OCI-LY3 (cell line): Measurements from ENCODE around the gene FES.
"Not testable (repeated sequence)": the region's sequence is repeated elsewhere in the genome, so short reads cannot be mapped to it uniquely, and the experiment has no call there.

ENCODE experiments used
- H2AFZ ChIP-seq: fragments of 200-600, 300-600 bp; shearing (Covaris generic); 2 replicates; pipeline ENCODE4 v1.6.0; 2014; ENCODE audit warnings: antibody characterized with exemption, low read depth, low read length
- H3K27ac ChIP-seq: fragments of 200-600, 300-600 bp; sonication (generic); 2 replicates; pipeline ENCODE4 v1.5.1; 2014; ENCODE audit warnings: mild to moderate bottlenecking, low read length, moderate library complexity, mixed read lengths
- H3K27me3 ChIP-seq: fragments of 200-600, 300-600 bp; sonication (generic); 2 replicates; pipeline ENCODE4 v1.6.1; 2014; ENCODE audit warnings: low read depth, low read length, mixed read lengths
- H3K36me3 ChIP-seq: fragments of 200-600, 300-600 bp; sonication (generic); replicated peaks from 2 replicates; pipeline ENCODE3; 2014; ENCODE audit warnings: low read depth, low read length, mixed read lengths
- H3K4me1 ChIP-seq: fragments of 300-600, 200-600 bp; sonication (generic); 2 replicates; pipeline ENCODE4 v1.6.1; 2014; ENCODE audit warnings: low read length, mixed read lengths
- H3K4me2 ChIP-seq: fragments of 200-600, 300-600 bp; sonication (generic); 2 replicates; pipeline ENCODE4 v1.6.1; 2014; ENCODE audit warnings: low read length, mixed read lengths
- H3K4me3 ChIP-seq: fragments of 300-600, 200-600 bp; sonication (generic); 2 replicates; pipeline ENCODE4 v1.5.1; 2014; ENCODE audit warnings: antibody characterized with exemption, mild to moderate bottlenecking, low read length, moderate library complexity
- H3K79me2 ChIP-seq: fragments of 300-600, 200-600 bp; shearing (Covaris generic); 2 replicates; pipeline ENCODE4 v1.6.1; 2014; ENCODE audit warnings: mild to moderate bottlenecking, low read length, mixed read lengths
- H3K9ac ChIP-seq: fragments of 300-600, 200-600 bp; shearing (Covaris generic); 2 replicates; pipeline ENCODE4 v1.6.0; 2014; ENCODE audit warnings: mild to moderate bottlenecking, low read length, moderate library complexity
- H3K9me3 ChIP-seq: fragments of 200-600, 300-600 bp; shearing (Covaris generic); 2 replicates; pipeline ENCODE4 v1.6.1; 2014; ENCODE audit warnings: low read length, mixed read lengths; ENCODE audit not compliant: insufficient read depth
- H4K20me1 ChIP-seq: fragments of 200-600, 300-600 bp; sonication (generic); 2 replicates; pipeline ENCODE4 v1.6.1; 2016; ENCODE audit warnings: low read length, mixed read lengths; ENCODE audit not compliant: insufficient read depth
- EZH2phosphoT487 ChIP-seq: fragments of 200-600 bp; shearing (Covaris generic); IDR thresholded peaks from 2 replicates; pipeline ENCODE4 v1.6.1; 2018; ENCODE audit warnings: antibody characterized with exemption, mixed run types, low read depth
- TF ChIP-seq, protein P1 (sequence below): fragments of 200-600, 300-600 bp; sonication (generic); IDR thresholded peaks from 2 replicates; pipeline ENCODE4 v1.5.1; 2014; ENCODE audit warnings: antibody characterized with exemption, low read length, low read depth

The FES gene

DNA sequence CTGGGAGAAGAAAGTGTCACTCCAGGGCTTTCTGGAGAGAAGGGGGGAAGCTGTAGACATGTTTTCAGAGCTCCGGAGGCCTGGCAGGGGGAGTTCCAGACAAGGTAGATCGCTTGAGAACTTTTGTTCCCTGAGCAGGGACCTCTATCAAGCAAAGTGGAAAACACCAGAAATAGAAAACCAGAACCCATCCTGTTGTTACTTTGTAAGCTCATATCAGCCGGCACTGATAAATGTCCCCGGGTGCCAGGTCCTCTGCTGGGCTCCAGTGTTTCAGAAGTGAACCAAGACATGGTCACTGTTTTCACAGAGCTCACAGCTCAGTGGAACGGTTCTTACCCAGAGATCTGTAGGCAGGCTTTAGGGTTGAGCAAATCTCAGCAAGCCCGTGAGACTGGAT lies 34.5 kb downstream of the FES start:
- Histone ChIP-seq H3K4me3 (no peak overlapping the region), H3K36me3 (peaks cover 15% of the 10 kb centered on the region), H3K27me3 (no peaks in the 10 kb centered on the region), H3K4me2 (no peak overlapping the region), H3K4me1 (peaks cover 16% of the 10 kb centered on the region), H4K20me1 (no peaks in the 10 kb centered on the region), H3K9ac (no peak overlapping the region), H3K9me3 (no peaks in the 10 kb centered on the region), H2AFZ (no peak overlapping the region), H3K27ac (no peak overlapping the region), H3K79me2 (no peaks in the 10 kb centered on the region)
- no peak for TF ChIP-seq EZH2phosphoT487
- TF ChIP-seq, protein P1, sequence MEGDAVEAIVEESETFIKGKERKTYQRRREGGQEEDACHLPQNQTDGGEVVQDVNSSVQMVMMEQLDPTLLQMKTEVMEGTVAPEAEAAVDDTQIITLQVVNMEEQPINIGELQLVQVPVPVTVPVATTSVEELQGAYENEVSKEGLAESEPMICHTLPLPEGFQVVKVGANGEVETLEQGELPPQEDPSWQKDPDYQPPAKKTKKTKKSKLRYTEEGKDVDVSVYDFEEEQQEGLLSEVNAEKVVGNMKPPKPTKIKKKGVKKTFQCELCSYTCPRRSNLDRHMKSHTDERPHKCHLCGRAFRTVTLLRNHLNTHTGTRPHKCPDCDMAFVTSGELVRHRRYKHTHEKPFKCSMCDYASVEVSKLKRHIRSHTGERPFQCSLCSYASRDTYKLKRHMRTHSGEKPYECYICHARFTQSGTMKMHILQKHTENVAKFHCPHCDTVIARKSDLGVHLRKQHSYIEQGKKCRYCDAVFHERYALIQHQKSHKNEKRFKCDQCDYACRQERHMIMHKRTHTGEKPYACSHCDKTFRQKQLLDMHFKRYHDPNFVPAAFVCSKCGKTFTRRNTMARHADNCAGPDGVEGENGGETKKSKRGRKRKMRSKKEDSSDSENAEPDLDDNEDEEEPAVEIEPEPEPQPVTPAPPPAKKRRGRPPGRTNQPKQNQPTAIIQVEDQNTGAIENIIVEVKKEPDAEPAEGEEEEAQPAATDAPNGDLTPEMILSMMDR = no peak

DNA sequence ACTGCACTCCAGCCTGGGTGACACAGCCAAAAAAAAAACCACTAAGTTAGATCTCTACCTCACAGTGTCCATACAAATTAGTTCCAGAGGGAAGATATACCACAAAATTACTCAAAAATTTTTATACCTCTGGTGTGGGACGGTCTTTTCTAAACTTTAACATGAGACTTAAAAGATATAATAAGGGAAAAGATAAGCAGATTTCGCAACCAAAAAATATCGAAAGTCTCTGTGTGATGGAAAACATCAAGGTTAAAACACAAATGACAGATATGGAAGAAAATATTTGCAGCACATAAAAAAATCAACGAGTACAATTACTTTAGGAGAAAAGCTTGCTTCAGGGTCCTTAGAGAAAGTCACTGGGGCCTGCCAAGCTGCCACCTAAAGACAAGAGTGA lies 37.6 kb downstream of the FES start:
- no peak overlapping the region for H3K9ac ChIP-seq
- no peak overlapping the region for H3K4me2 ChIP-seq
- no peaks in the 10 kb centered on the region for H3K79me2 ChIP-seq
- H3K27me3 ChIP-seq = no peaks in the 10 kb centered on the region
- H3K27ac ChIP-seq = no peak overlapping the region
- no peaks in the 10 kb centered on the region for H3K9me3 ChIP-seq
- H3K36me3 ChIP-seq = peaks cover 15% of the 10 kb centered on the region
- no peak overlapping the region for H3K4me3 ChIP-seq
- TF ChIP-seq EZH2phosphoT487 = no peak
- TF ChIP-seq, protein P1 = no peak
- no peaks in the 10 kb centered on the region for H4K20me1 ChIP-seq
- peaks cover 30% of the 10 kb centered on the region for H3K4me1 ChIP-seq
- H2AFZ ChIP-seq = no peak overlapping the region

DNA sequence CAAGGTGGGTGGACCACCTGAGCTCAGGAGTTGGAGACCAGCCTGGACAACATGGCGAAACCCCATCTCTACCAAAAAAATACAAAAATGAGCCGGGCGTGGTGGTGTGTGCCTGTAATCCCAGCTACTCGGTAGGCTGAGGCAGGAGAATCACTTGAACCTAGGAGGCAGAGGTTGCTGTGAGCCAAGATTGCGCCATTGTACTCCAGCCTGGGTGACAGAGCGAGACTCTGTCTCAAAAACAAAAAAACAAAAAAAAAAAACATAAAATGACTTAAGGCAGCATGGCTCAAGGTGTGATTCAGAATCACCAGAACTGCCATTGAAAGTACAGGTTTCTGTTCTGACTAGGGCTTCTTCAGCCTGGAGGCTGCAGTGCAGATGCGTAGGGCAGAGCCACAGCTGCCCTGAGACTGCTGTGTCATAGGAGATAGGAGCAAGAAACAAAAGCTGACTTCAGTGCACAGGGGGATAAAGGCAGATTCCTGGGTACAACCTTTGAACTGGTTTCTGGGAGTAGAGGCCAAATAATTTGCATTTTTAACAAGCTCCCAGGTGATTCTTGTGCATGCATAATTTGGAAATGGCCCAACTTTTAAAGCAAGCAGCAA lies 38.5 kb downstream of the FES start:
- H3K9me3 ChIP-seq, H2AFZ ChIP-seq, H3K27ac ChIP-seq, H3K4me3 ChIP-seq, H4K20me1 ChIP-seq, H3K79me2 ChIP-seq, H3K27me3 ChIP-seq, H3K9ac ChIP-seq: not testable (repeated sequence)
- Histone ChIP-seq H3K4me2 (peak overlapping the region; percentile 31), H3K36me3 (peaks cover 15% of the 10 kb centered on the region), H3K4me1 (peaks cover 30% of the 10 kb centered on the region)

DNA sequence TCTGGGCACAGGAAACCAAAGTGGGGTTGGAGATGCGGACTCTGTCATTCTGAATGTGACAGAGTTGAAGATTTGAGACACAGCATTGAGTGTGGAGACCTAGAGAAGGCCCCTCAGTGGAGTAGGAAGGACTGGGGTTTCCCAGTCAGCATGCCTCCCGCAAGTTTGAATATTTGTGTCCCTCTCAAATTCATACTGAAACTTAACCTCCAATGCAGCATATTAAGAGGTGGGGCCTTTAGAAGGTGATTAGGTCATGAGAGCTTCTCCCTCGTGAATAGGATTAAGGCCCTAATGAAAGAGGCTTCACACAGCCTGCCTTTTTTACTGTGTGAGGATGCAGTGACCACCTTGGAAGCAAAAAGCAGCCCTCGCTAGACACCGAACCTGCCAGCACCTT lies 40.1 kb downstream of the FES start:
- Histone ChIP-seq H3K4me3 (peak overlapping the region; percentile 33), H3K27ac (peak overlapping the region; percentile 51), H3K9ac (peak overlapping the region; percentile 45), H4K20me1 (no peaks in the 10 kb centered on the region), H2AFZ (no peak overlapping the region), H3K9me3 (no peaks in the 10 kb centered on the region), H3K36me3 (peaks cover 13% of the 10 kb centered on the region), H3K79me2 (no peaks in the 10 kb centered on the region), H3K4me1 (peaks cover 45% of the 10 kb centered on the region), H3K27me3 (no peaks in the 10 kb centered on the region), H3K4me2 (peak overlapping the region; percentile 70)
- TF ChIP-seq, protein P1 = no peak
- TF ChIP-seq EZH2phosphoT487 = no peak

DNA sequence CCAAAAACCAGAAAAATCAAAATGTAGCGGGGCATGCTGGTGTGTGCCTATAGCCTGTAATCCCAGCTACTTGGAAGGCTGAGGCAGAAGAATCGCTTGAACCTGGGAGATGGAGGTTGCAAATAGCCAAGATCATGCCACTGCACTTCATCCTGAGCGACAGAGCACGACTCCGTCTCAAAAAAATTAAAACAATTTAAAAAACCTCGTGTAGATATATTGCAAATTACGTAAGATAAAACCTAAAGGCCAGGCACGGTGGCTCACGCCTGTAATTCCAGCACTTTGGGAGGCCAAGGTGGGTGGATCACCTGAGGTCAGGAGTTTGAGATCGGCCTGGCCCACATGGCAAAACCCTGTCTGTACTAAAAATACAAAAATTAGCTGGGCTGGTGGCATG lies 42.5 kb downstream of the FES start:
- H2AFZ ChIP-seq, H3K9me3 ChIP-seq, H3K9ac ChIP-seq, H3K27me3 ChIP-seq, H3K36me3 ChIP-seq, H3K79me2 ChIP-seq, H3K4me3 ChIP-seq, H3K4me2 ChIP-seq, H4K20me1 ChIP-seq, H3K27ac ChIP-seq: not testable (repeated sequence)
- peaks cover 57% of the 10 kb centered on the region for H3K4me1 ChIP-seq

DNA sequence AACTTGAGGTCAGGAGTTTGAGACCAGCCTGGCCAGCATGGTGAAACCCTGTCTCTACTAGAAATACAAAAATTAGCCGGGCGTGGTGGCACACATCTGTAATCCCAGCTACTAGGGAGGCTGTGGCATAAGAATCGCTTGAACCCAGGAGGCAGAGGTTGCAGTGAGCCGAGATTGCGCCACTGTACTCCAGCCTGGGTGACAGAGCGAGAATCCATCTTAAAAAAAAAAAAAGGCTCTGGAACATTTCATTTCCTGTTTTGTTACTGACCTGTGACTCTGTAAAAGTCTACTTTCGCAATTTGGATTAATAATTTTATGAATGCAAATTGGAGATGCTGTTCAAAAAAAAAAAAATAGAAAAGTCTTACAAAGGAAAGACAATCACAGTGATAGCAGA lies 43.8 kb downstream of the FES start:
- peak overlapping the region; percentile 97 for H3K4me2 ChIP-seq

More for the DNA sequence above, 43.8 kb downstream of the FES start:
- H3K27me3 ChIP-seq, H4K20me1 ChIP-seq, H2AFZ ChIP-seq, H3K36me3 ChIP-seq, H3K9me3 ChIP-seq, H3K79me2 ChIP-seq: not testable (repeated sequence)
- Histone ChIP-seq H3K4me3 (peak overlapping the region; percentile 25; the same call in 1 of the 2 replicates), H3K27ac (peak overlapping the region; percentile 16; the same call in 1 of the 2 replicates), H3K4me1 (peaks cover 54% of the 10 kb centered on the region), H3K9ac (0 out of 2 replicates have a peak overlapping the region, but pooled peaks have one; percentile 9)
